CD14-positive monocyte (primary cell): ENCODE data around the gene NECAB2. TPM values are rescaled to one million over a fixed set of nuclear protein-coding genes. Genes with fewer than 3 reads are reported as not detected.
"Not testable (repeated sequence)": the region's sequence is repeated elsewhere in the genome, so short reads cannot be mapped to it uniquely, and the experiment has no call there.

Experiments used
- DNase-seq, 3 donors: peaks; one replicate each; pipeline ENCODE4 v3.0.0-alpha.2; 2011 to 2022
- H2AFZ ChIP-seq: 2 replicates; pipeline ENCODE4 v1.6.0; 2012; ENCODE audit warnings: mild to moderate bottlenecking, low read depth, low read length, inconsistent platforms; ENCODE audit not compliant: insufficient read depth, poor library complexity, severe bottlenecking
- H3K27ac ChIP-seq, 2 donors: 1 replicate in 1 of 2; 2 replicates in 1 of 2; pipeline ENCODE4 v1.5.1; 2012 to 2013; ENCODE audit warnings: low read length in 2 of 2, control low read depth in 1 of 2, inconsistent platforms in 1 of 2, low read depth in 1 of 2, mild to moderate bottlenecking in 1 of 2
- H3K27me3 ChIP-seq, 2 donors: one replicate each; pipeline versions ENCODE4 v1.6.0 to v1.6.1; 2011 to 2013; ENCODE audit warnings: low read length in 2 of 2; ENCODE audit not compliant: control insufficient read depth in 2 of 2, insufficient read depth in 2 of 2
- H3K36me3 ChIP-seq, 2 donors: replicated peaks in 1 of 2; 1 replicate in 1 of 2; 2 replicates in 1 of 2; pipeline versions ENCODE4 v1.5.1 to v1.6.1; 2012 to 2013; ENCODE audit warnings: low read length in 2 of 2, control low read depth in 1 of 2, inconsistent platforms in 1 of 2, mild to moderate bottlenecking in 1 of 2; ENCODE audit not compliant: insufficient read depth in 2 of 2, control insufficient read depth in 1 of 2
- H3K4me1 ChIP-seq, 2 donors: 1 replicate in 1 of 2; 2 replicates in 1 of 2; pipeline versions ENCODE4 v1.5.1 to v1.6.1; 2012 to 2013; ENCODE audit warnings: low read length in 2 of 2, control low read depth in 1 of 2, inconsistent platforms in 1 of 2, mild to moderate bottlenecking in 1 of 2, moderate library complexity in 1 of 2; ENCODE audit not compliant: insufficient read depth in 2 of 2, control insufficient read depth in 1 of 2
- H3K4me2 ChIP-seq: replicated peaks from 2 replicates; pipeline ENCODE3; 2012; ENCODE audit warnings: low read length, moderate library complexity, mild to moderate bottlenecking; ENCODE audit not compliant: poor library complexity, severe bottlenecking; ENCODE audit errors: extremely low read depth
- H3K4me3 ChIP-seq, 3 experiments: fragments of 200-600 bp in 1 of 3; sonication (generic) in 1 of 3; replicated peaks in 1 of 3; 1 replicate in 2 of 3; 2 replicates in 1 of 3; pipeline ENCODE4 v1.5.1; 2011 to 2013; ENCODE audit warnings: low read length in 3 of 3, mild to moderate bottlenecking in 3 of 3, control low read depth in 2 of 3, low read depth in 2 of 3, inconsistent platforms in 1 of 3, moderate library complexity in 1 of 3
- H3K79me2 ChIP-seq: 2 replicates; pipeline ENCODE4 v1.6.0; 2012; ENCODE audit warnings: mild to moderate bottlenecking, control low read depth, inconsistent platforms, low read length, moderate library complexity; ENCODE audit not compliant: insufficient read depth
- H3K9ac ChIP-seq: 2 replicates; pipeline ENCODE4 v1.6.0; 2017; ENCODE audit warnings: low read length, mild to moderate bottlenecking; ENCODE audit not compliant: insufficient read depth, poor library complexity, severe bottlenecking
- H3K9me3 ChIP-seq, 2 donors: replicated peaks in 1 of 2; 1 replicate in 1 of 2; 2 replicates in 1 of 2; pipeline versions ENCODE4 v1.5.1 to v1.6.1; 2012 to 2013; ENCODE audit warnings: low read length in 2 of 2, control low read depth in 1 of 2; ENCODE audit not compliant: control insufficient read depth in 1 of 2, insufficient read depth in 1 of 2
- H4K20me1 ChIP-seq: 2 replicates; pipeline ENCODE4 v1.6.0; 2012; ENCODE audit warnings: mild to moderate bottlenecking, low read length, control low read depth, moderate library complexity; ENCODE audit not compliant: insufficient read depth
- H3K27ac Mint-ChIP-seq, 7 donors: one replicate each; pipeline ENCODE4 v1.8.0; 2020; ENCODE audit warnings: mild to moderate bottlenecking in 7 of 7, mixed read lengths in 7 of 7, moderate library complexity in 6 of 7, inconsistent platforms in 2 of 7
- H3K27me3 Mint-ChIP-seq, 3 donors: one replicate each; pipeline ENCODE4 v1.8.0; 2021 to 2022; ENCODE audit warnings: low read depth in 3 of 3, mild to moderate bottlenecking in 3 of 3, mixed read lengths in 3 of 3, moderate library complexity in 3 of 3, inconsistent platforms in 1 of 3
- H3K36me3 Mint-ChIP-seq, 2 donors: one replicate each; pipeline ENCODE4 v1.8.0; 2020; ENCODE audit warnings: mixed read lengths in 2 of 2, inconsistent platforms in 1 of 2, mild to moderate bottlenecking in 1 of 2
- H3K4me1 Mint-ChIP-seq: one replicate; pipeline ENCODE4 v1.8.0; 2020; ENCODE audit warnings: mild to moderate bottlenecking, mixed read lengths
- H3K4me3 Mint-ChIP-seq, 2 donors: one replicate each; pipeline ENCODE4 v1.8.0; 2020; ENCODE audit warnings: mild to moderate bottlenecking in 2 of 2, mixed read lengths in 2 of 2, moderate library complexity in 1 of 2
- H3K9me3 Mint-ChIP-seq, 7 donors: one replicate each; pipeline ENCODE4 v1.8.0; 2020 to 2022; ENCODE audit warnings: mixed read lengths in 7 of 7, mild to moderate bottlenecking in 6 of 7, moderate library complexity in 6 of 7, inconsistent platforms in 2 of 7
- WGBS: methylation state at CpG from one replicate; pipeline ENCODE4 v1.1.5; 2013; ENCODE audit warnings: missing lambda C conversion rate; ENCODE audit not compliant: insufficient coverage; 5-methylcytosine and 5-hydroxymethylcytosine counted together
- intact Hi-C, 2 donors: fragments of 100-400 bp; cut with micrococcal nuclease; formaldehyde crosslinking; loops; one replicate each; pipeline versions ENCODE4 v1.15.0 to v1.15.1; 2023
- polyA plus RNA-seq, 3 donors: library from polyadenylated mRNA; depleted of rRNA in 1 of 3; unstranded in 2 of 3; stranded (reverse) in 1 of 3; fragments of 300-500 nt in 2 of 3; fragments of >200 nt in 1 of 3; fragmentation: Illumina TruSeq in 2 of 3; gene quantifications; 1 replicate in 2 of 3; 2 replicates in 1 of 3; pipeline ENCODE4 v1.2.3, GENCODE V29; 2012 to 2021
- TF ChIP-seq, protein P1 (sequence below): fragments of 200-600 bp; IDR thresholded peaks from one replicate; pipeline ENCODE4 v1.8.0; 2022; ENCODE audit warnings: antibody characterized with exemption, mild to moderate bottlenecking

The NECAB2 gene
- polyA plus RNA-seq, 3 donors, result 0.33 to 1.4 (median 0.52) TPM

GRCh38 chr16:83940119-83940518 is 27.9 kb upstream of the NECAB2 start:
- no peaks in the 10 kb centered on the region for H3K79me2 ChIP-seq
- H3K27me3 Mint-ChIP-seq, result peaks cover 5 to 9% (median 6%) of the 10 kb centered on the region in 3 donors
- no peaks in the 10 kb centered on the region for H4K20me1 ChIP-seq
- H3K27ac ChIP-seq, result no peak overlapping the region
- no peak overlapping the region for H3K4me3 ChIP-seq
- no peak overlapping the region for H3K4me3 Mint-ChIP-seq
- no peak overlapping the region for H2AFZ ChIP-seq
- intact Hi-C loops, result no loop called here
- H3K27ac Mint-ChIP-seq, result peak overlapping the region in 2 of 7 donors; percentile 16 to 46
- TF ChIP-seq, protein P1, sequence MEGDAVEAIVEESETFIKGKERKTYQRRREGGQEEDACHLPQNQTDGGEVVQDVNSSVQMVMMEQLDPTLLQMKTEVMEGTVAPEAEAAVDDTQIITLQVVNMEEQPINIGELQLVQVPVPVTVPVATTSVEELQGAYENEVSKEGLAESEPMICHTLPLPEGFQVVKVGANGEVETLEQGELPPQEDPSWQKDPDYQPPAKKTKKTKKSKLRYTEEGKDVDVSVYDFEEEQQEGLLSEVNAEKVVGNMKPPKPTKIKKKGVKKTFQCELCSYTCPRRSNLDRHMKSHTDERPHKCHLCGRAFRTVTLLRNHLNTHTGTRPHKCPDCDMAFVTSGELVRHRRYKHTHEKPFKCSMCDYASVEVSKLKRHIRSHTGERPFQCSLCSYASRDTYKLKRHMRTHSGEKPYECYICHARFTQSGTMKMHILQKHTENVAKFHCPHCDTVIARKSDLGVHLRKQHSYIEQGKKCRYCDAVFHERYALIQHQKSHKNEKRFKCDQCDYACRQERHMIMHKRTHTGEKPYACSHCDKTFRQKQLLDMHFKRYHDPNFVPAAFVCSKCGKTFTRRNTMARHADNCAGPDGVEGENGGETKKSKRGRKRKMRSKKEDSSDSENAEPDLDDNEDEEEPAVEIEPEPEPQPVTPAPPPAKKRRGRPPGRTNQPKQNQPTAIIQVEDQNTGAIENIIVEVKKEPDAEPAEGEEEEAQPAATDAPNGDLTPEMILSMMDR, result no peak
- no peaks in the 10 kb centered on the region for H3K36me3 ChIP-seq
- no peak overlapping the region for H3K9ac ChIP-seq
- H3K36me3 Mint-ChIP-seq, result peaks cover 7 to 9% of the 10 kb centered on the region in 2 donors
- H3K9me3 ChIP-seq, result no peaks in the 10 kb centered on the region
- H3K4me1 ChIP-seq, result peaks cover 16 to 17% of the 10 kb centered on the region in 2 donors
- H3K9me3 Mint-ChIP-seq, result peaks cover 0 to 11% (median 2%) of the 10 kb centered on the region in 7 donors
- no peaks in the 10 kb centered on the region for H3K27me3 ChIP-seq
- no peak overlapping the region for H3K4me2 ChIP-seq
- DNase-seq, result no peak
- H3K4me1 Mint-ChIP-seq, result peaks cover 13% of the 10 kb centered on the region
- 78% methylated on average over 10 of the region's 12 CpGs for WGBS

DNA sequence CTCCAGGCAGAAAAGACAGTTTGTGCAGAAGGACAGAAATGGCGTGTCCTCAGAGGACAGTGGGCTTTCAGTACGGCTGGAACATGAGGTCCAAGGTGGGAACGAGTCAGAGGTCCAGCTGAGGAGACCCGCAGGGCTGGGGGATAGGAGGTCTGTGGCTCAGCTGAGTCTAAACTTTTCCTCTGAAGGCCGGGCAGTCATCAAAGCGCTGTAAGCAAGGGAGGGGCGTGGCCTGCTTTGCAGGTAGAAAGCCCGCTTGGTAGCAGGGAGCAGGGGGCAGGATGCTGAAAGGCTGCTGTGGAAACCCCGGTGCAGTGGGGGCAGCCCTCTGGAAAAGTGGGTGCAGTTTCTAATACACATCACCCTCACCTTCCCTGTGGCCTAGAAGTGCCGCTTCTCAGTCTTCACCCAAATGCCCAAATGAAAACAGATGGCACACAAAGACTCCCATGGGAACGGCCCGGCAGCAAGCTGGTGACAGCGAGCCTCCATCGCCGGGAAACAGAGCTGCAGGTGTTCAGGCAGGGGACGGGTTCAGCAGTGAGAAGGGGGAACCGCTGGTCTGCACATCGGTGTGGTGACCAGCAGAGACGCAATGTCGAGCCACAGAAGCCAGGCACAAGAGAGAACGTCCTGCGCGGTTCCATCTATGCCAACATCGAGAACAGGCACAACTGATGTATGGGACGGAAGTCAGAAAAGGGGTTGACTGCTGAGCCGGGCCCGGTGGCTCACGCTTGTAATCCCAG is 27.2 kb upstream of the NECAB2 start:
- Mint-ChIP-seq H3K9me3 (peaks cover 0 to 11% (median 2%) of the 10 kb centered on the region in 7 donors), H3K4me1 (peaks cover 13% of the 10 kb centered on the region), H3K36me3 (peaks cover 7 to 9% of the 10 kb centered on the region in 2 donors), H3K27ac (no peak overlapping the region), H3K4me3 (no peak overlapping the region), H3K27me3 (peaks cover 3 to 7% (median 5%) of the 10 kb centered on the region in 3 donors)
- H3K4me1 ChIP-seq, result peaks cover 16 to 17% of the 10 kb centered on the region in 2 donors
- intact Hi-C loops, result no loop called here
- no peaks in the 10 kb centered on the region for H4K20me1 ChIP-seq
- no peaks in the 10 kb centered on the region for H3K9me3 ChIP-seq
- H3K27ac ChIP-seq, result no peak overlapping the region
- DNase-seq, result no peak
- H3K27me3 ChIP-seq, result no peaks in the 10 kb centered on the region
- H3K4me3 ChIP-seq, result no peak overlapping the region
- H3K4me2 ChIP-seq, result no peak overlapping the region
- TF ChIP-seq, protein P1, result no peak
- H3K9ac ChIP-seq, result no peak overlapping the region
- no peak overlapping the region for H2AFZ ChIP-seq
- no peaks in the 10 kb centered on the region for H3K79me2 ChIP-seq
- no peaks in the 10 kb centered on the region for H3K36me3 ChIP-seq
- WGBS, result 97% methylated on average over 26 of the region's 28 CpGs

- 91% methylated on average over 4 of the region's 9 CpGs for WGBS
- Mint-ChIP-seq H3K4me1 (peaks cover 13% of the 10 kb centered on the region), H3K9me3 (peaks cover 0 to 11% (median 2%) of the 10 kb centered on the region in 7 donors)
- H3K4me3 ChIP-seq, H3K79me2 ChIP-seq, H4K20me1 ChIP-seq, H3K9ac ChIP-seq, H3K27me3 ChIP-seq, H3K4me2 ChIP-seq, H3K4me3 Mint-ChIP-seq, H3K27ac Mint-ChIP-seq, H3K36me3 Mint-ChIP-seq, DNase-seq, H3K36me3 ChIP-seq, H2AFZ ChIP-seq, H3K27me3 Mint-ChIP-seq, intact Hi-C loops, H3K9me3 ChIP-seq, H3K27ac ChIP-seq: not testable (repeated sequence)
- H3K4me1 ChIP-seq, result peaks cover 16 to 17% of the 10 kb centered on the region in 2 donors
Measured at GRCh38 chr16:83941546-83941945, 26.5 kb upstream of the NECAB2 start.
